Choroid plexus epithelial cell (primary cell): ENCODE measurements around the gene ETFA.

Source experiments
- DNase-seq: peaks from one replicate; pipeline ENCODE4 v3.0.0-alpha.2; 2010; ENCODE audit warnings: low read depth
- H3K4me3 ChIP-seq: 2 replicates; pipeline ENCODE4 v1.5.1; 2011; ENCODE audit warnings: low read depth, mild to moderate bottlenecking, control low read depth, low read length, moderate library complexity
- TF ChIP-seq, protein P1 (sequence below): conservative IDR thresholded peaks from 2 replicates; pipeline ENCODE4 v1.5.1; 2011; ENCODE audit warnings: low read depth, mild to moderate bottlenecking, control low read depth, inconsistent platforms, low read length, moderate library complexity

Gene ETFA

DNA sequence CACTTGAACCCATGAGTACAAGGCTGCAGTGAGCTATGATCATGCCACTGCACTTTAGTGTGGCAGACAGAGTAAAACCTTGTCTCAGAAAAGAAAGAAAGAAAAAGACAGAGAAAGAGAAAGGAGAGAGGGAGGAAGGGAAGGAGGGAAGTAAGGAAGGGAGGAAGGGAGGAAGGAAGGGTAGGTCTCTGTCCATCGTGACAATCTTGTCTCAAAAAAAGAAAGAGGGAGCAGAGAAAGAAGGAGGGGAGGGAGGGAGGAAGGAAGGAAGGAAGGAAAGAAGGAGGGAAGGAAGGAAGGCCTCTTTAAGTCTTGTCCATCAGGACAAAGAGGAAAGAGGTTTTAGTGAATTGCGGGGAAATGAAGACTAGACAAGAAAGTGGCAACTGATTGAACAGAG is 122.2 kb downstream of the ETFA start:
- TF ChIP-seq, protein P1, sequence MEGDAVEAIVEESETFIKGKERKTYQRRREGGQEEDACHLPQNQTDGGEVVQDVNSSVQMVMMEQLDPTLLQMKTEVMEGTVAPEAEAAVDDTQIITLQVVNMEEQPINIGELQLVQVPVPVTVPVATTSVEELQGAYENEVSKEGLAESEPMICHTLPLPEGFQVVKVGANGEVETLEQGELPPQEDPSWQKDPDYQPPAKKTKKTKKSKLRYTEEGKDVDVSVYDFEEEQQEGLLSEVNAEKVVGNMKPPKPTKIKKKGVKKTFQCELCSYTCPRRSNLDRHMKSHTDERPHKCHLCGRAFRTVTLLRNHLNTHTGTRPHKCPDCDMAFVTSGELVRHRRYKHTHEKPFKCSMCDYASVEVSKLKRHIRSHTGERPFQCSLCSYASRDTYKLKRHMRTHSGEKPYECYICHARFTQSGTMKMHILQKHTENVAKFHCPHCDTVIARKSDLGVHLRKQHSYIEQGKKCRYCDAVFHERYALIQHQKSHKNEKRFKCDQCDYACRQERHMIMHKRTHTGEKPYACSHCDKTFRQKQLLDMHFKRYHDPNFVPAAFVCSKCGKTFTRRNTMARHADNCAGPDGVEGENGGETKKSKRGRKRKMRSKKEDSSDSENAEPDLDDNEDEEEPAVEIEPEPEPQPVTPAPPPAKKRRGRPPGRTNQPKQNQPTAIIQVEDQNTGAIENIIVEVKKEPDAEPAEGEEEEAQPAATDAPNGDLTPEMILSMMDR = no peak
- H3K4me3 ChIP-seq = no peak overlapping the region
- DNase-seq = no peak

DNA sequence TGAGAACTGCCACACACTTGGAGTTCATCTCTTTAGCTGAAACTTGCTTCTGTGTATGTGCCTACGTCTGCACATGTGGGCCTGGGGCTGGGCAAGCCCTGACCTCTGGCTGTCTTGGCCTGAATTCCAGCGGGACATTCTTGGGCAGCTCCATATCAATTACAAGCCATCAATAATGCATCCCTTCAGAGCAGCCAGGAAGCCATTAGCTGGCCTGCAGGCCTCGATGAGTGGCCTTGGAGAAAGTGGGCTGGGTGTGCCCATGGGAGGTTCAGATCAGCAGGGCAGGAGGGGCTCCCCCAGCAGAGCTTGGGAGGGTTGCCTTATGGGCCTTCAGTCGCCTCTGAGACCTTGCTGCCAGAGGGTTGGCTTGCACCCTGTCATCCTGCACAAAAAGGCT is 124.1 kb downstream of the ETFA start:
- no peak for DNase-seq
- H3K4me3 ChIP-seq = no peak overlapping the region
- TF ChIP-seq, protein P1 = no peak

DNA sequence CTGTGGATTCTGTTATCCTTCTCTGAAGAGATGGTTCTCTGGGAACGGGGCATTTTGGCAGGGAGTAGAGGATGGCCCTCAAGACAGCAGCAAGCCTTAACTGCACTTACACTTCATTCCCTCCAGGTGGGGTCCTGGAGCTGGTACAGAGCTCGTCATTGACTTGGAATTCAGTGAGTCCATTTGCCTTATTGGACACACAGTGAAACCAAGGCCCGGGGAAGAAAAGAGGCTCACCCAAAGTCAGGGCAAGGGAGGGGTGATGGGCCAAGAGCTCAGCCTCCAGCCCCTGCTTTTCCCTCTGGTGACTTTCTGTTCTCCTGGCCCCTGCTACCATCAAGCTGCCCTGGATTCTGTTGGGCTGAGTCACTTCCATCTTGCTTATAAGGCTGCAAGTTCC is 125.6 kb downstream of the ETFA start:
- TF ChIP-seq, protein P1 = peak; percentile 83
- no peak overlapping the region for H3K4me3 ChIP-seq
- peak; percentile 90 for DNase-seq

DNA sequence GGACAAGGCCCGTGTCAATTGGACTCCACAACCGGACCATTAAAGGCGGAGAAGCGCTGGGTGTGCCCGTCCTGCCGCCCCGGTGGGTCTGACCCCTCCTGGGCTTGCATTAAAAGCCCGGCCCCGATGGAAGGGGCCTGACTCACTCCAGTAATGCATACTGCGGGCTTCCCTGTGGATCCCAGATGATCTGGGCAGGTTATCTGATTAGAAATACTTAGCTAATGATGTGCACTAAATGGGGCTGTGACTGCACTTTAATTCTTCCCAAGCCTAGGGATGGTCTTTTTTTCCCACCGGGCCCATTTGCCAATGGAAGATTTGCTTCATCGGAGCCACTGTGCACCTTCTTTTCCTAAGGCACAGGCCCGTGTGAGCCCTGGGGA is 126.6 kb downstream of the ETFA start:
- DNase-seq = no peak
- TF ChIP-seq, protein P1 = no peak
- H3K4me3 ChIP-seq = no peak overlapping the region

DNA sequence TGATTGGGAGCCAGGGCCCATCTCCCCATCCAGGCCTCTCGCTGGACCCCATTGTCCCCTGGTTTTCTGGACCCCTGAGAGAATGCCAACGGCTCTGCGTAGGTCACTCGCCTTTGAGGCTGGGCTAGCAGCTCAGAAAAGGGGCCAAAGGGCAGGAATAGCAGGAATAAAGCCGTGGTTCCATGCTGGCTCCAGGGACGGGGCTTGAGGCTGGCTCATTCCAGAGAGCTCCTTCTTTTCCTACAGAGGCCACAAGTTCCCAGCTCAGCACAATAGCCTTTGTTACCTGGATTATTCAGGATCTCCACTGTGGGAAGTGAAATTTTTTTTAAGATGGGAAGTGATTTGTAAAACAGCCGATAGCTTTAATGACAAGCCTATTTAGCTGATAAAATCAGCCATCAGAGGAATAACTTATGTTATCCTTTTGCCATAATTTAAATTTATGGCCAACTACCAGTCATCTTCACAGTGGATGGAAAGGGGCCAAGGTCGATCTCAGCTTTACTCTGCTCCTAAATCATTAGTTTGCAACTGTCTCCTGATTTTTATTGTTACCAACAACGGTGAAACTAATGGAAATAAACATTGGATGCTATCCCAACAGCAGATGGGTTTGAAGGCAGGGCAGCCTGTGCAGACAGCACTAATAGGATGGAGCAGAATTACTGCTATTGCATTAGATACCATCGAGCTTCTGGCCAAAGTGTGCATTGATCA is 127.2 kb downstream of the ETFA start:
- no peak for DNase-seq

DNA sequence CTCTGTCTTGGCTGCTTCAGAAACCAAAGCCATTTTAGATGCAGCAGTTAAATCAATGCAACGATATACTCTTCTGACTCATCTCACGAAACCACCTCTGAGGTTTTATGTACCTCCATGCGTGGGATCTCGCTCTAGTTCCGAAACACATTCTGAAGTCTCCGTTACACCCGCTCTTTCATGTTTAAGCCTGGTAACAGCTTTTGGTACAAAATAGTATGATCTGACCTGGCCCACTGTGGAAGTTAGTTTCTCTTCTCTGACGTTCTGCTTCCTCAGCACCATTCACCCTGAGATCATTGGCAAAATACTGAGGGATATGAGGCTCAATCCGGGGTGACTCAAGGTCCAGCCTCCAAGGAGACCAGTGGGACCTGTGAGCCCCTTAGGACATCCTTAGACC is 129.6 kb downstream of the ETFA start:
- TF ChIP-seq, protein P1 = no peak
- H3K4me3 ChIP-seq = no peak overlapping the region
- DNase-seq = no peak

More for the DNA sequence above, 127.2 kb downstream of the ETFA start:
- H3K4me3 ChIP-seq = no peak overlapping the region
- TF ChIP-seq, protein P1 = no peak

DNA sequence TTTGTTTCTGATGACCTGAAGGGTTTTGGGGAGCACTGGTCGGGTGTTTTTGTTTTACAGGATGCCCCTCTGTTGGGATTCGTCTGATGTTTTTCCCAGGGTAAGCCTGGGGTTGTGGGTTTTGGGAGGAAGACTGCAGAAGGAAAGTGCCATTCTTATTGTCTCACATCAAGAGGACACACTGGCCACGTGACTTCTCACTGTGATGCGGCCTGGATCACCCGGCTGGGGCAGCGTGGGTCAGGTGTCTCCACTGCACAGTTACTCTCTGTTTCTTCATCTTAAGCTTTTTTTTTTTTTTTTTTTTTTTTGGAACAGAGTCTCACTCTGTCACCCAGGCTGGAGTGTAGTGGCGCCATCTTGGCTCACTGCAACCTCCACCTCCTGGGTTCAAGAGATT is 130.9 kb downstream of the ETFA start:
- TF ChIP-seq, protein P1 = no peak
- no peak for DNase-seq
- H3K4me3 ChIP-seq = no peak overlapping the region
